ENCODE measurements around the gene SPATA7.

GRCh38 chr14:88346048-88346639 lies 39.3 kb upstream of the SPATA7 start:
- TF ChIP-seq CTCF (IDR thresholded peaks at IDR 0.05) (no peak), POLR2AphosphoS5 (IDR thresholded peaks at IDR 0.05) (no peak), POLR2A (IDR thresholded peaks at IDR 0.05) (no peak), EP300 (IDR thresholded peaks at IDR 0.05) (no peak)
